Stimulated activated memory B cell treated with anti-CD40 and anti-IgM and Interleukin-4, amounts not matched to agents 10 μg/mL and 1 μg/mL and 100 μg/mL, for 72 hours (primary cell): ENCODE measurements around the gene OGN.

Experiments used
- ATAC-seq: fragments of 150-1000 bp; cut with Tn5 transposase; 2 replicates; pipeline ENCODE4 v1.10.0; 2021
- H3K27ac Mint-ChIP-seq: one replicate; pipeline ENCODE4 v1.8.0; 2022; ENCODE audit warnings: mild to moderate bottlenecking, mixed read lengths
- H3K27me3 Mint-ChIP-seq: one replicate; pipeline ENCODE4 v1.8.0; 2022; ENCODE audit warnings: mixed read lengths
- H3K36me3 Mint-ChIP-seq: one replicate; pipeline ENCODE4 v1.8.0; 2022; ENCODE audit warnings: mixed read lengths
- H3K4me1 Mint-ChIP-seq: one replicate; pipeline ENCODE4 v1.8.0; 2022; ENCODE audit warnings: mixed read lengths
- H3K4me3 Mint-ChIP-seq: one replicate; pipeline ENCODE4 v1.8.0; 2022; ENCODE audit warnings: mild to moderate bottlenecking, moderate library complexity, mixed read lengths
- H3K9me3 Mint-ChIP-seq: one replicate; pipeline ENCODE4 v1.8.0; 2022; ENCODE audit warnings: mixed read lengths

Gene OGN

DNA sequence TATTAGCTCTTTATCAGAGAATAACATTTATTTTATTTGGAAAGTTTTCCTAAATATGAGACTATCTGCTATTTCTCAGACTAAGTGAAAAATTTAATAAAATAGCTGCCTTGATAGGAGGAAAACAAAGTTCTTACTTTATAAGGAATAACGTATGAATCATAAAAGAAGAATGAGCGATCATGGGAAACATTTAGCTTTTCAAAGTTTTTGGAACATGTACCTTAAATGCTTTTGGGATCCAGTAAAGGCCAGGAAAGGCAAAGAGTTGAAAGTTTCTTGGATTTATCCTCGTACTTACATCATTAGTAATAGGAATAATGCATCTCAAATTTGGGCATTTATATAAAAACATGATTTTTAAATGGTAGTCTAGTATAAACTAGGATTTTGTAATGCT is 19.4 kb downstream of the OGN start:
- Mint-ChIP-seq H3K4me1 (no peaks in the 10 kb centered on the region), H3K36me3 (peaks cover 5% of the 10 kb centered on the region), H3K9me3 (no peaks in the 10 kb centered on the region), H3K27me3 (no peaks in the 10 kb centered on the region), H3K27ac (no peak overlapping the region), H3K4me3 (no peak overlapping the region)
- no peak for ATAC-seq

DNA sequence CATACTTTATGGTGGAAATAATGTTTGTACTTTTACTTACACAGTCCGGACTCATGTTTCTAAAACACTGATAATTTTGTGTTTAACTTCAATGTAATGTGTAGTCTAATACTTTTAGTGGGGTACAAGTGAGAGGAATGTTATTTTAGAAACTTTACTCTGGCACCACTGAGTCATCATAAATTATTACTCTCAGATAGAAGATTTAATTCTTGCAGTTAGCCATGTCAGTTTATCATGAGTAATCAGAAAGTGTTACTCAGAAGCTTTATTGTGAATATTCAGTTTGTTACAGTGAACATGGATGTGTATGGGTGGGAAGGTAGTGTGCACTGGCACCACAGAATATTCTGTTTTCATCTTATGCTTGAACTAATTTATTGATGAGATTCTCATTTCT is 20.0 kb downstream of the OGN start:
- Mint-ChIP-seq H3K9me3 (no peaks in the 10 kb centered on the region), H3K27me3 (no peaks in the 10 kb centered on the region), H3K36me3 (peaks cover 8% of the 10 kb centered on the region), H3K4me3 (no peak overlapping the region), H3K4me1 (no peaks in the 10 kb centered on the region), H3K27ac (no peak overlapping the region)
- no peak for ATAC-seq

DNA sequence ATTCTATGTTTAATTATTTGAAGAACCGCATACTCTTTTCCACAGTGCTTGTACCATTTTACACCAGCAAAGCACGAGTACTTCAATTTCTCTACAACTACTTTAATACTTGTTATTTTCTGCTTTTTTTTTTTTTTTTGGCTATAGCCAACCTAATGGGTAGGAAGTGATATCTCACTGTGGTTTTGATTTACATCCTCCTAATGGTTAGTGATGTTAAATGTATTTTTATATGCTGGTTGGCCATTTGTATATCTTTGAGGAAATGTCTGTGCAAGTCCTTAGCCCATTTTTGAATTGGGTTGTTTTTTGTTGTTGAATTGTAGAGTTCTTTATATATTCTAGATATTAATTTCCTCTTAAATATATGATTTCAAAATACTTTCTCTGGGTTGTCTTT is 22.6 kb downstream of the OGN start:
- ATAC-seq, result no peak
- H3K9me3 Mint-ChIP-seq, result no peaks in the 10 kb centered on the region
- no peaks in the 10 kb centered on the region for H3K4me1 Mint-ChIP-seq
- no peaks in the 10 kb centered on the region for H3K27me3 Mint-ChIP-seq
- no peak overlapping the region for H3K4me3 Mint-ChIP-seq
- no peak overlapping the region for H3K27ac Mint-ChIP-seq
- H3K36me3 Mint-ChIP-seq, result peaks cover 11% of the 10 kb centered on the region

DNA sequence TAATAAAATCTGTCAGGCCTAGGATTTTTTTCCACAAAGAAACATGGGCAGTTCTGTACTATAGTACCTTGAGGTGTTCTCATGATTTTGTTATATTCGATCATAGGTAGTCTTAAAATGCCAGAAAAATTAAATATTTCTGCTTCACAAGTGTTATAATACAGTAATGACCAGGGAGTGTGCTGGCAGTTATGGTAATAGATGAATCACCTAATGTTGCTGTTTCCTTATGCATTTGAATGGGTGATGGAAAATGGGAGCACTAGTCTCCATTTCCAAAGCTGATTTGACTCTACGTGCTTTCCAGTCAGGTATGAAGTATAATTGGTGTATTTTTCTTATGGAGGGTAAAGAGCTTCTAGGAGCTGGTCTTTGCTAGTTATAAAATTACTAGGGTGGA is 23.8 kb downstream of the OGN start:
- Mint-ChIP-seq H3K27ac (no peak overlapping the region), H3K27me3 (no peaks in the 10 kb centered on the region)

DNA sequence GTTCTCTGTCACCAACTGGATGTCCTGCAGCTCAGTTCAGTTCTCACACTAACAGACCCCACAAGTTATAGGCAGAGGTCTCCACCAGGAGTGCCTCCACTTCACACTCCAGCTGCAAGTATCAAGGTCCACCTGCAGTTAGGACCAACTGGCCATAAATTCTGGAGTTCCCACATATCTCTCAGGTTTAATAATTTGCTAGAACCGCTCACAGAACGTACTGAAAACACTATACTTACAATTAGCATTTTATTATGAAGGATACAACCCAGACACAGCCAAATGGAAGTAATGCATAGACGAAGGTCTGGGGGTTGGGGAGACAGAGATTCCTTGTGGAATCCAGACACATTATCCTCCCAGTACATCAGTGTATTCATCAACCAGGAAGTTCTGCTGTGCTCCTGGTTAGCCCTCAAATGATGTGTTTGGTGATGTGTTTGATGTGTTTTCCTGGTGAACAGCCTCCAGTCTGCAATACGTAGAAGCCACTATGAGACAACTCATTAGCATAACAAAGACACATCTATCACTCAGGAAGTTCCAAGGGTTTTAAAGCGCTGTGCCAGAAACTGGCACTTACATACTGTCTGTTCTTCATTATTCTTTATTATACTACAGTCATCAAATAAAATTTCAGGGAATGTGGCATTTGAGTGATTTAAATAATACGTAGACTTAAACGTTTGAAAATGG is 25.4 kb downstream of the OGN start:
- H3K4me1 Mint-ChIP-seq, result no peaks in the 10 kb centered on the region

More for the DNA sequence above, 23.8 kb downstream of the OGN start:
- H3K4me3 Mint-ChIP-seq, result no peak overlapping the region
- H3K36me3 Mint-ChIP-seq, result peaks cover 22% of the 10 kb centered on the region
- H3K9me3 Mint-ChIP-seq, result peaks cover 4% of the 10 kb centered on the region
- H3K4me1 Mint-ChIP-seq, result no peaks in the 10 kb centered on the region
- ATAC-seq, result no peak

DNA sequence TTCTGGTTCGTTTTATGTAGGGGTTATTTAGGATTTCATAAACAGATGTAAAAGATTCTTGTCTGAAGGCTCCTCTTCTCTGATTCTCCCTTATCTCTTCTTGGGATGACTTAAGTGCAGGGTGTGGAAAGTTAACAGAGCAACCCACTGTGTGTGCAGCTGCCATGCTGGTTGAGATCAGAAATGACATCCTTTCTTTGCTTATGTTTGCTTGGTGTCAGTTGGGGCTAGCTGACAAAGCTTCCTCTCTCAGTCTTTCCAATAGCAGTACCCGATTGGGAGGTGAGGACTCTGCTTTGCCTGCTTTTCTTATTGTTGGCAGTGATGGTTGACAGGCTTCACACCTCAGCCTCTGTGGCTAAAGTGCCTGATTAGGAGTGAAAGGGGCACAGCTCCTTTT is 26.5 kb downstream of the OGN start:
- no peak for ATAC-seq
- Mint-ChIP-seq H3K4me1 (no peaks in the 10 kb centered on the region), H3K4me3 (no peak overlapping the region), H3K27ac (no peak overlapping the region), H3K36me3 (peaks cover 37% of the 10 kb centered on the region), H3K27me3 (no peaks in the 10 kb centered on the region), H3K9me3 (peaks cover 12% of the 10 kb centered on the region)

More for the DNA sequence above, 25.4 kb downstream of the OGN start:
- peaks cover 33% of the 10 kb centered on the region for H3K36me3 Mint-ChIP-seq
- H3K4me3 Mint-ChIP-seq, result no peak overlapping the region
- peaks cover 10% of the 10 kb centered on the region for H3K9me3 Mint-ChIP-seq
- ATAC-seq, result no peak
- H3K27ac Mint-ChIP-seq, result no peak overlapping the region
- H3K27me3 Mint-ChIP-seq, result no peaks in the 10 kb centered on the region

DNA sequence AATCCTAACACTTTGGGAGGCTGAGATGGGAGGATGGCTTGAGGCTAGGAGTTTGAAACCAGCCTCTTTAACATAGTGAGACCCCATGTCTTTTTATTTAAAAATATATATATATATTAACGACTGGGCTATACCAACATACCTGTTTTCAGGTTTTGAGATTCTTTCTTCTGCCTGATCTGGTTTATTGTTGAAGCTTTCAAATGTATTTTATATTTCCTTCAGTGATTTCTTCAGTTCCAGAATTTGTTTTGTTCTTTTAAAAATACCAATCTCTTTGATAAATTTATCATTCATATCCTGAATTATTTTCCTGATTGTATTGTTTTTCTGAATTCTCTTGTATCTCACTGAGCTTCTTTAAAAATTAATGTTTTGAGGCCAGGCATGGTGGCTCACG is 31.2 kb downstream of the OGN start:
- Mint-ChIP-seq H3K36me3 (peaks cover 41% of the 10 kb centered on the region), H3K4me1 (no peaks in the 10 kb centered on the region), H3K27ac (no peak overlapping the region), H3K27me3 (no peaks in the 10 kb centered on the region), H3K9me3 (peaks cover 20% of the 10 kb centered on the region), H3K4me3 (no peak overlapping the region)
- no peak for ATAC-seq

DNA sequence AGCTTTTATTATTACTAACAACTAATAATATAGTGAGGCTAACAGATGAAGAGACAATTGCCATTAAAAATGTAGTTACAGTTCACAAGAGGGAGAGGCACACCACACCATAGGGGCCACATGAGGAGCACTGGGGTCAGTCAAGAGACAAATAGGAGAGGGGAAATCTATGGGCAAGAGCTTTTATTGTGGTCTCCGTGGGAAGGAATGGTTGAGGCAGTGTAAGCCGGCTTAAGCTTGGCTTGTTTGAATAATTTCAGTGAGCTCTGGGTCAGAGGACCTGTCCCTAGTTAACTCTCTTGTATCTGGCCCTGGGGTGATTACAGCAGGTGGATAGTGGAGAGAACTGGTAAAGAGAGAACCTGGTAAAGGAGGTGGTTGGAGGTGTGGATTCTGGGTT is 35.3 kb downstream of the OGN start:
- H3K27me3 Mint-ChIP-seq, result no peaks in the 10 kb centered on the region
- peaks cover 9% of the 10 kb centered on the region for H3K9me3 Mint-ChIP-seq
- no peak overlapping the region for H3K27ac Mint-ChIP-seq
- H3K4me3 Mint-ChIP-seq, result no peak overlapping the region
- no peaks in the 10 kb centered on the region for H3K4me1 Mint-ChIP-seq
- no peak for ATAC-seq
- peaks cover 24% of the 10 kb centered on the region for H3K36me3 Mint-ChIP-seq

DNA sequence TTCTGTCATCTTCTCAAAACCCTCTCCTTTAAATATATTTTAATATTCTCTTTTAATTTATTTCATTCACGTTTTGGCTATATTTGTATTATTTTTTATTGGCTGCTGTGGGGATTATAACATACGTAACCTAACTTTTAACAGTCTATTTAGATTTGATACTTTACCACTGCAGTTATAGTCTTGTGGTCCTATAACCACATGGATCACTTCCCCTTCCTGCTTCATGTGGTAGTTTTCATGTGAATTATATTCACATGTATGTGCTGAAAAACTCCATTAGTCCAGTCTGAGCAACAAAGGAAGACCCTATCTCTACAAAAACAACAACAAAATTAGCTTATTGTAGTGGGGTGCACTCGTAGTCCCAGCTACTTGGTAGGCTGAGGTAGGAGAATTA is 44.3 kb downstream of the OGN start:
- no peaks in the 10 kb centered on the region for H3K4me1 Mint-ChIP-seq
- H3K36me3 Mint-ChIP-seq, result peaks cover 28% of the 10 kb centered on the region
- no peak for ATAC-seq
- H3K4me3 Mint-ChIP-seq, result no peak overlapping the region
- H3K9me3 Mint-ChIP-seq, result peaks cover 6% of the 10 kb centered on the region
- no peaks in the 10 kb centered on the region for H3K27me3 Mint-ChIP-seq
- H3K27ac Mint-ChIP-seq, result no peak overlapping the region

DNA sequence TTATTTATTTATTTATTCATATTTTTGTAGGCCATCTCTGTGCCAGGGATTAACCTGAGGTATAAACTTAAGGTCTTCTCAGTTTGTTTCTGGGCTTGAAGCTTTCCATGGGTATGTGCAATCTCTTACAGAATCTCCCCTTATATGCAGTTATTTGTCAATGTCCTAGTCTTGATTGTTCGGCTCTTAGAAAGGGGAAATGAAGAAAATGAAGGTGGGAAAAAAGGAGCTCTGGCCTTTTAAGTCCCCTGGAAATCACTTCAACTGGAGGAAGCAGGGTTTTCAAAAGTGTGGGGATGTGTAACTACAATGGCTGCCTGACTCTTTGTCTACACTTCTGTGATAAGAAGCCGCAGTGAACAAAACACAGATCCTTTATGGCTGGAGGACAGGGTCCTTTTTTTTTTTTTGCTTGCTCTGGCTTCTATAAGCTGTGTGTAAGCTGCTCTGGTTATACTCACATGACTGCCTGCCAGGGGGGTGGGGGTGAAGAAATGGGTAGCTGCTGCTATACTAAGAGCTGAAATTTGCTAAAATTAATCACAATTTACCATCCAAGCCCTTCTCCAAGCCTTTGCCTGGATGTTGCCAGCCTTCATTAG is 44.9 kb downstream of the OGN start:
- Mint-ChIP-seq H3K4me1 (no peaks in the 10 kb centered on the region), H3K27ac (no peak overlapping the region), H3K4me3 (no peak overlapping the region), H3K9me3 (peaks cover 10% of the 10 kb centered on the region), H3K36me3 (peaks cover 26% of the 10 kb centered on the region), H3K27me3 (no peaks in the 10 kb centered on the region)
- ATAC-seq, result no peak

DNA sequence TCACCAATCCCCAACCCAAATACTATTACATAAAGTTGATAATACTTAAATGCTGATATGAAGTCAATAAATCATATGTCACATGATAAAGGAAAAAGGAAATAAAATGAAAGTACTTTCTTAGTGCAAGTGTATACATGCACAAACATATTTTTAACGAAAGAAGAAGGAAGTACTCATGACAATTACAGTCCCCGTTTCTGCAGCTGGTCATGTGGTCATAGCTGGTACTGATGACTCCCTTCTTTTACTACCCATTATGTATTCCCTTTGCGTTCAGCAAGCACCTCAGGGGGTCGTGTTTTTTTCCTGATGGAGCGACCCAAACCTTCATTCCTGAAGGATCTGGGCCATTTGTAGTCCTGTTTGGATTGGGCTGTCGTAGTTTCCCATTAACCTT is 51.3 kb downstream of the OGN start:
- Mint-ChIP-seq H3K36me3 (peaks cover 38% of the 10 kb centered on the region), H3K4me3 (no peak overlapping the region), H3K4me1 (peaks cover 8% of the 10 kb centered on the region), H3K9me3 (peaks cover 13% of the 10 kb centered on the region), H3K27ac (no peak overlapping the region), H3K27me3 (no peaks in the 10 kb centered on the region)
- no peak for ATAC-seq

DNA sequence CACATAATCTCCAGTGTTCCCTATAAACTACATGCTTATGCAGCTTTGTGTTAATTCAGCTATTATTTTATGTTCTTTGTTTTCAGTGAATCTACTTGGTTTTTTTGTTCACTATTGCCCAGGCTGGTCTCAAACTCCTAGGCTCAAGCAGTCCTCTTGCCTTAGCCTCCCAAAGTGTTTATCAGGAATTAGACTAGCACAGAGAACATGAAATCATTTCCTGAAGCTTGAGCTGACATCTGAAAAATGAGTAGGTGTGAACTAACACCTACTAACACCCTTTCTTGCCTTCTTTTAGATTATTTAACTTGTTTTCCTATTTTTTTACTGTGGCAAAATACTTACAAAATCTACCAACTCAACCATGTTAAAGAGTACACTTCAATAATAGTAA is 53.6 kb downstream of the OGN start:
- Mint-ChIP-seq H3K4me1 (peaks cover 8% of the 10 kb centered on the region), H3K27ac (no peak overlapping the region), H3K9me3 (peaks cover 7% of the 10 kb centered on the region), H3K4me3 (no peak overlapping the region), H3K27me3 (no peaks in the 10 kb centered on the region), H3K36me3 (peaks cover 40% of the 10 kb centered on the region)
- no peak for ATAC-seq

DNA sequence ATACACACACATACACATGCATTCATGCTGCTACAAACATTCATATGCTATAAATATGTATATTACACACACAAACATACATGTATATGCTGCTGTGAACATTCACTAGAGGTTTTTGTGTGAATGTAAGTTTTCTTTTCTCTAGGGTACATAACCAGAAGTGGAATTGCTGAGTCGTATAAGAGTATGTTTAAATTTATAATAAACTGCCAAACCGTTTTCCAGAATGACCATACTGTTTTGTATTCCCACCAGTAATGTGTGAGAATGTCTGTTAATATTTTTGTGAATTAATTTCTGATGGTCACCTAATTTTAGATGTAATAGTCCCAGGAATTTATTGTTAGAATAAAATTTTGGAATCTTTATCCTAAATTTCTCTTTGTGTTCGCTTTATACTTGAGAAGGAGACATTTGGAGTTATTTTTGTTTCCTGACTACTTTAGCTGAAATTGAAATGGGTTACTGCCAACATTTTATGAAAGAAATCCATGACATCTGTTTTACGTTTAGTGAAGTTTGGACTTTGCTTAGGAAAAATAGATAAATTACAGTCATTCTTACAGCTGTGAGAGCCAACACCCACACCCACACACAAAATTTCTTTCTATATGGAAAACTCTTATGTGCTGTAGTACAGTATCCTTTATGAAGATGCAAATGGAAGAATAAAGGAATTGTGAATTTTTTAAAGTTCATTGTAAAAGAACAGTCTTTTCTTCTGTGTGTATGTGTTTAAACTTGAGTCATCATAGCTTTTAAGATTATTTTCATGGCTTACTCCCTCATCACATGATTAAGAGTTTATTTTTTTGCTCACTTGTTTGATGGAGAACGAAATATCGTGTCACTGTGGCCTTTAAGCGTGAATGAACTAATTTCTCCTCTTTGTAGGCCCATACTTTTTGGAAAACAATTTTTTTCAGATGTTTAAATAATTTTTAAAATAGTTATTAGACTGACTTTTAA is 54.3 kb downstream of the OGN start:
- Mint-ChIP-seq H3K4me3 (no peak overlapping the region), H3K4me1 (peaks cover 8% of the 10 kb centered on the region), H3K27me3 (no peaks in the 10 kb centered on the region), H3K9me3 (peaks cover 7% of the 10 kb centered on the region), H3K27ac (no peak overlapping the region), H3K36me3 (peaks cover 40% of the 10 kb centered on the region)
- ATAC-seq, result no peak

DNA sequence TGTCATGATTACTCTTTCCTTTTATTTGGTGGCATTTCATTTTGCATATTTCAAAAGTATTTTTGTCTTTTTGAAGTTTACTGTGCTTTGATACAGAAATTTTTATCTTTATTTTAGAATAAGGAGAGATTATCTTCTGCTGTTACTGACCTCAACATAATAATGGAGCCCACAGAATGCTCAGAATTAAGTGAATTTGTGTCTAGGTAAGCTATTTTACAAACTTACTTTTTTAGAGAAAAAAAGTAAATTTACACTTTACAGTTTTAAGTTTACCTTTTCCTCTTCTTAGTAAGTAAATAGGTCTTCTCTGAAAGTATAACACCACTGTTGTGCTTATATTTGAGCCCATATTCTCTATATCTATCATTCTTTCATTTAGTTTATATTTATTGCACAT is 58.8 kb downstream of the OGN start:
- H3K27ac Mint-ChIP-seq, result no peak overlapping the region
- H3K36me3 Mint-ChIP-seq, result peaks cover 38% of the 10 kb centered on the region
- no peaks in the 10 kb centered on the region for H3K27me3 Mint-ChIP-seq
- no peak overlapping the region for H3K4me3 Mint-ChIP-seq
- no peak for ATAC-seq
- no peaks in the 10 kb centered on the region for H3K4me1 Mint-ChIP-seq
- peaks cover 4% of the 10 kb centered on the region for H3K9me3 Mint-ChIP-seq

DNA sequence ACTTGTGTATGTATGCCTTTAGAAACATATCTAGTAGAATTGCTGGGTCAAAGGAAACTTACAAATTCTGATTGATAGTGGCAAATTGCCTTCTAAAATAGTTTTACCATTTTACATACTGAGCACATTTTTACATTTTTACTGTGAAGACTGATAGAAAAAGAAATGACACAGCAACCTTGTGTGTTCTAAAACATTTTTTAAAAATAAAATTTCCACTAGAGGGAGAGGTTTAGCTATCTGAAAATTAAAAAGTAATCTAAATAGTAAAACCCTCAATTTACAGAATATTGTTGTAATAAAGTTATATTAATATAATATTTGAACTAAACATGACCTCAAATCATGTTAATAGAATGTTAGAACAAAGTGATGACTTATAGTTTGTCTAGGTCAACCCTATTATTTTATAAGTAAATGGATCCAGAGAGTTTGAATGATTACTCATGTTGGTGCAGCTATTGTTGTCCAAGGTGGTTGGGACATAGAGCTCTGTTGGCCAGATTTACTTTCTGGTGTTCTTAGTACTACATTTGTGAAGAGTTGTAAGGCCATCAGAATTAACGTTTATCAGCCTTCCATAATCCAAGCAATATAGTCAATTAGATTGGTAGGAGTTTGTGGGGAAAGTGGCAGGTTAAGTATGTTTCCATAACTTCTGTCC is 61.4 kb downstream of the OGN start:
- no peaks in the 10 kb centered on the region for H3K4me1 Mint-ChIP-seq
- peaks cover 37% of the 10 kb centered on the region for H3K36me3 Mint-ChIP-seq
- no peak overlapping the region for H3K27ac Mint-ChIP-seq
- no peaks in the 10 kb centered on the region for H3K27me3 Mint-ChIP-seq
- no peak overlapping the region for H3K4me3 Mint-ChIP-seq
- peaks cover 4% of the 10 kb centered on the region for H3K9me3 Mint-ChIP-seq
- no peak for ATAC-seq
